ENCODE data around the gene NDUFB7. TPM values are rescaled to one million over a fixed set of nuclear protein-coding genes. Genes with fewer than 3 reads are reported as not detected.
"Not testable (repeated sequence)": the region's sequence is repeated elsewhere in the genome, so short reads cannot be mapped to it uniquely, and the experiment has no call there.

Gene NDUFB7
- polyA plus RNA-seq, 12 donors, result 56.7 to 137 (median 100) TPM; not detected in 1

DNA sequence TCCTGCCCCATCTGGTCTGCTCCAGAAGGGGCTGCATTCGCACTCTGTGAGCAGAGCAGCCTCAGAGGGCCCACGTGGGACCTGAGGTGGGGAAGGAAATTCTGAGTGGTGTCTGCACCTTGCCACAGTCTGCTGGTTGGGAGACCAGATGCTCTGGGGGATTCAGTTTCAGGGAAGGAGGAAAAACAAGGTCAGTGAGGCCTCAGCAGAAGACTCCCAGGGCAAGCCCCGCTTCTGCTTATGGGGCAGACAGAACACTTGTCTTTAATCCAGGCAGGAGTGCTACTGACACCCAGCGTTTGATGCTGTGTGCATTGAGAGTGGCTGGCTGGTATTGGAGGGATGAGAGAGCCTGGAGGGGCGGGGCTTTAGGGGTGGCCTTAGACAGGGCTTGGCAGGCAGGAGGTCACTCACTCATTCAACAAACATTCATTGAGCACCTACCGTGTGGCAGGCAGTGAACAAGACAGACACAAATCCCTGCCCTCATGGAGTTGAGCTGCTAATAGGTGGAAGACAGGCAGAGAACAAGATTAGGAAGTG lies 6.1 kb upstream of the NDUFB7 start:
- DNase-seq, result no peak

GRCh38 chr19:14577264-14577663 lies 5.4 kb upstream of the NDUFB7 start:
- DNase-seq, result no peak

GRCh38 chr19:14576363-14576762 lies 4.5 kb upstream of the NDUFB7 start:
- no peak for DNase-seq

- no peak for DNase-seq
These were observed 3.6 kb upstream of the NDUFB7 start for GRCh38 chr19:14575428-14575980.

GRCh38 chr19:14570864-14571527 lies 870 bp downstream of the NDUFB7 start:
- no peak for DNase-seq

DNA sequence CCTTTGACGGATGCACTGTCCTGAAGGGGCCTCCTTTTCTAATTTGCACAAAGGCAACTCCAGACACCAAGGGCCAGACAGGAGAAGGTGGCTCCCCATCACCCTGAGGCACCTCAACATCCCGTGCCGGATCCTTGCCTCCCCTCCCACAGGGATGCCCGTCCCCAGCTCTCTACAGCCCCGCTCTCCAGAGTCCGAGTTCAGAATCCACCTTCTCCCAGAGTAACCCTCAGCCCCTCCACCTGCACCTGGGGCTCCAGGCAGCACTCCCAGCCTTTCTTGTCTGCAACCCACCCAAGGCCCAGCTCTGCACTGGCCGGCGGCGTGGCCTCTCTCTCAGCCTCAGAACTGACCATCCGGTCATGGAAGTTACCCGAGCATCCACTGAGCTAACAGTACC lies 4.8 kb downstream of the NDUFB7 start:
- DNase-seq, result no peak

DNA sequence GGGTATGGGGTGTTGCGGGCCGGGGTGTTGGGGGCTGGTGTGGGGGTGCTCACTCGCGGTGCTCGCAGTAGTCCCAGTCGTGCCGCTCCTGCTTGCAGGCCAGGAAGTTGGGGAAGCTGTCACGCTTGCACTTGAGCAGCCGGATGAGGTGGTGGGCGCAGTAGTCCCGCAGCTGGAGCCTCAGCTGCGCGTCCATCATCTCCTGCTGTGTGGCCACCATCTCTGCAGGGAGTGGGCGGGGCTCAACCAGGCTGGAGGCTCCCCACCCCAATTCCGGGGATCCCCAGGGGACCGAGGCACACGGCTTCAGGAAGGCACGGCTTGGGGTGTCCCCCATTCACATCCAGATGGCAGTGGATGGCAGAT lies 5.2 kb downstream of the NDUFB7 start:
- DNase-seq, result no peak

DNA sequence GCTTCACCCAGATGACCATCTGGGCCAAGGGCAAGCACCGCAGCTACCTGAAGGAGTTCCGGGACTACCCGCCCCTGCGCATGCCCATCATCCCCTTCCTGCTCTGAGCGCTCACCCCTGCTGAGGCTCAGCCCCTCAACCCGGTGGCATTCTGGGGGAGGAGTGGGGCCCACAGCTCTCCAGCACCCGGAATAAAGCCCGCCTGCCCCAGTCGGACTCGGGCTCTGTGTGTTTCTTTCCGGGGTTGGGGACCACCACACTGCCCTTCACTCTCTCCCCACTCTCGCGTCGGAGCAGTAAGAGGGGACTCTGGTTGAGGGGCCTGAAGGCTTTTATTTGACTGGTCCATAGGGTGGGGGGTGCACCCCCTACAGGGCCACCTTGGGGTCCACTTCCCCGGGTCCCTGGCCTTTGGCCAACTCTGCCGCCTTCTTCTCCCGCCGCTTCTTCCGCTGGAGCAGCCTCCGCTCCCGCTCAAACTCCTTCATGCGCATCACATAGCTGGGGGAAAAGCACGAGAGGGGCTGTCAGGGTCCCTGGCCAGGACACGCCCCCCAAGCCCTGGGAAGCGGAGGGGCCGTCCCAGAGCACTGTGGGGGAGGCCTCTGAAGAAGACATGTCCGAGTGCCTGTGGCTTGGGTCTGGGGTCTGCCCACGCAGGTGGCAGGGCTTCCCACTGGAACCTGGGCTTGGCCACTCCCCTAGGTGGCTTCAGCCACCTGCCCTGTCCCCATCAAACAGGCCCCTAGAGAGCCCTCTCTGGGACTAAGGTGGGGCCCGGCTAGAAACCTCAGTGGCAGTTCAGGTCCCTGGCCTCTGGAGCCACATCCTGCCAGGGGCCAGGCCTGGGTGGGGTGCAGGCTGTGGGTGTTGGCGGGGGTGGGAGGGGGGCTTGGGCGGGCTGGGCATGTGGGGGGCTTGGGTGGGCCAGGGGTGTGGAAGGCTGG lies 5.8 kb downstream of the NDUFB7 start:
- no peak for DNase-seq

DNA sequence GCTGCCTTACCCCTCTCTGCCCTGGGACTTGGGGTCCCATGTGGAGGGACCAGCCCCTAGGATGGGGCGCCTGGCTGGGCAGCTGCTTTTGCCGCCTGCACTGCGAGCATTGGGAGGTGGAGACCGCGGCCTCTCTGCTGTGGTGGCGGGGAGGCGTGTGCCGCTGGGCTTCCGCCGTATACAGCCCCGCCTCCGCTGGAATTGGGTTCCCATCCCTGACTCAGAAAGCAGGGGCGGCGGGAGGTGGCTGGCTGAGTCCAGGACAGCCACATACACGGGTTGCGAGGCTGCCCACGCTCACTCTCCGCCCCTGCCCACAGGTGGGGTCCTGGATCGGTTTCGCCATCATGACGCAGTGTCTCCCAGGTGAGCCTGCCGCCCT lies 6.6 kb downstream of the NDUFB7 start:
- no peak for DNase-seq

DNA sequence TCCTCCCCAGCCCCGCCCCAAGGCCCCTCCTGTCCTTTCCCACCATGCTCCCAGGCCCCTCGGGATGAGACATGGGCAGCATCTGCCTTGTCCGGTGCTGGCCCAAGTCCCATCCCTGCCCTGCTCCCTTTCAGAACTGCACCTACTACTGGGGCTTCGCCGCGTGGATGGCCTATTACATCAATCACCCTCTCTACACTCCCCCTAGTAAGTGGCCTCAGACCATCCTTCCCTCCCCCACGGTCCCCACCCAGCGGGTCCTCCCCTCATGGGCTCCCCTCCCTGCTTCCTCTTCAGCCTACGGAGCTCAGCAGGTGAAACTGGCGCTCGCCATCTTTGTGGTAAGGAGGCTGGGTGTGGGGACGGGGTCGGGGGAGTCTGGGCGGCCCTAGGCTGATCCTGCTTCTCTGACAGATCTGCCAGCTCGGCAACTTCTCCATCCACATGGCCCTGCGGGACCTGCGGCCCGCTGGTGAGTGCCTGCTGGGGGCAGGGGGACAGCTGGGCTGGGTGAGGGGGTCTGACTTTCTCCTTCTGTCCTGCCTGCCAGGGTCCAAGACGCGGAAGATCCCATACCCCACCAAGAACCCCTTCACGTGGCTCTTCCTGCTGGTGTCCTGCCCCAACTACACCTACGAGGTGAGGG lies 7.1 kb downstream of the NDUFB7 start:
- DNase-seq, result not testable (repeated sequence)

DNA sequence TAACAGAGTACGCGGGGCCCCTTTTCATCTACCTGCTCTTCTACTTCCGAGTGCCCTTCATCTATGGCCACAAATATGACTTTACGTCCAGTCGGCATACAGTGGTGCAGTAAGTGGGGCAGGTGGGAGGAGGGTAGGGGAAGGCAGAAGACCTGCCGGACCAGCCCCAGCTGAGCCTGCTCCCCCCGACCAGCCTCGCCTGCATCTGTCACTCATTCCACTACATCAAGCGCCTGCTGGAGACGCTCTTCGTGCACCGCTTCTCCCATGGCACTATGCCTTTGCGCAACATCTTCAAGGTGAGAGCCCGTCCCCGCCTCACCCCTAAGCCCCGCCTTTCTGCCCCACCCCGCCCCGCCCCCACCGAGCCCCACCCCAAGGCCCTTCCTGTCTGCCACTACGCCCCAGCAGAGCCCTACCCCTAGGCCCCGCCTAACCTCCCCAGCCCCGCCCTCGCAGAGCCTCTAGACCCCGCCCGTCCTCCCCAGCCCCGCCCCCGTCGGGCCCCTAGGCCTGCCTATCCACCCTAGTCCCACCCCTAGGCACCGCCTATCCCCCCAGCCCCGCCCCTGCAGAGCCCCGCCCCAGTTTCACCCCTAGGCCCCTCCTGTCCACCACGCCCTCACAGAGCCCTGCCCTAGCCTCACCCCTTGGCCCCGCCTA lies 7.7 kb downstream of the NDUFB7 start:
- DNase-seq, result no peak

GRCh38 chr19:14563590-14563926 lies 8.3 kb downstream of the NDUFB7 start:
- no peak for DNase-seq

- DNase-seq, result no peak
These were observed 8.9 kb downstream of the NDUFB7 start for GRCh38 chr19:14562660-14563589.

- no peak for DNase-seq
These were observed 10.0 kb downstream of the NDUFB7 start for GRCh38 chr19:14561847-14562351.

DNA sequence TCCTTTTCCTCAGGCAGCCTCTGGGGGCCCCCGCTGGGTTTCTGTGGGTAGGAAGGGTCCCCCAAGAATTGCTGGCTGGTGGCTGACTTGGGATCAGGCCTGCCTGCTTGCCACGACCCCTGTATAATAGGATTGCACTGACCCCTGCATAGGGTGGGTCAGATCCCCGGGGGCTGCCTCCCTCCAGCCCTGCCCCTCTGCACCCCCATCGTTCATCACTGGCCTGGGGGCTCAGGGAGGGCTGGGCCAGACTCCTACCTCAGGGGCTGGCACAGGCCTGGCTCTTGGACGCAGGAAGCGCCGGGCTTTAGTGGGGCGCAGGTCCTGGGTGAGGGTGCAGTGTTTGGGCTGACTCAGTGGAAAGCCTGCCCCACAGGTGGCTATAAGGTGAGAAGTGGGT lies 10.6 kb downstream of the NDUFB7 start:
- no peak for DNase-seq

GRCh38 chr19:14560776-14561108 lies 11.1 kb downstream of the NDUFB7 start:
- no peak for DNase-seq

DNA sequence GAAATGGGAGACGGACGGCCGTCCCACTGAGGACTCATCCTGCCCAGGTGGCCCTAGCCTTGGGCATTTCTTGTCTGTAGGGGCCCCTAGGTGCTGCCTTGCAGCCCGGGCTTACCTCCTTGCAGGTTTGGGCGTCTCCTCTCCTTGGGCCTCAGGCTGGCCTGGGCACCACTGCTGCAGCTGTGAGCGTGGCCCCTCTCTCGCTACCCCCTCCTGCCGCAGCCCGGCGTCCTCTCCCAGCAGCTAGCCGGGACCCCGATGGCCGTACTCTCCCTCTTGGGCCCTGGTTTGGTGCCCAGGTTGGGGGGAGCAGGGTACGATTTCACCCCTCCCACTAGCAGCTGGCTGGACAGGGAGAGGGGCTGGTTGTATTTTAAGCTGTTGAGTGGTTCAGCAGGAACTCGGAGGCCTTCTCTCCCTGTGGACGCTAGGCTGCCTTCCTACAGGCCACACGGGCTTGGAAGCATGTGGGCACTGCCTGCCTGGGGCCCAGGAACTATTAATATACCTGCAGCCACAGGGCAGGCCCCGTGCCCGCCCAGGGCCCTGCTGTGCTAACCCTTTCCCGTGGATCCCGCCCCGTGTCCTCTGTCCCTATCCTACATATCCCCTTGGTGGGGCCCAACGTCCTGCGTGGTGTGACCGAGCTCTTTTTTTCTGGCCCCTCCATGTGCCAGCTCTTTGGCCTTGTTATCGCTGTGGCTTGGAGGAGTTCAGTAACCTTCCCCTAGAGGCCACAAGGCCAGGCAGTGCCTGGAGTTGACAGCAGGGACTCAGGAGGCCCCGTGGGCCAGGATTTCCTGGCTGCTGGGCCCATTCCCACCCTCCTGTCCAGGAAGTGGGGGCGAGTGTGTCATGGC lies 11.7 kb downstream of the NDUFB7 start:
- DNase-seq, result no peak

DNA sequence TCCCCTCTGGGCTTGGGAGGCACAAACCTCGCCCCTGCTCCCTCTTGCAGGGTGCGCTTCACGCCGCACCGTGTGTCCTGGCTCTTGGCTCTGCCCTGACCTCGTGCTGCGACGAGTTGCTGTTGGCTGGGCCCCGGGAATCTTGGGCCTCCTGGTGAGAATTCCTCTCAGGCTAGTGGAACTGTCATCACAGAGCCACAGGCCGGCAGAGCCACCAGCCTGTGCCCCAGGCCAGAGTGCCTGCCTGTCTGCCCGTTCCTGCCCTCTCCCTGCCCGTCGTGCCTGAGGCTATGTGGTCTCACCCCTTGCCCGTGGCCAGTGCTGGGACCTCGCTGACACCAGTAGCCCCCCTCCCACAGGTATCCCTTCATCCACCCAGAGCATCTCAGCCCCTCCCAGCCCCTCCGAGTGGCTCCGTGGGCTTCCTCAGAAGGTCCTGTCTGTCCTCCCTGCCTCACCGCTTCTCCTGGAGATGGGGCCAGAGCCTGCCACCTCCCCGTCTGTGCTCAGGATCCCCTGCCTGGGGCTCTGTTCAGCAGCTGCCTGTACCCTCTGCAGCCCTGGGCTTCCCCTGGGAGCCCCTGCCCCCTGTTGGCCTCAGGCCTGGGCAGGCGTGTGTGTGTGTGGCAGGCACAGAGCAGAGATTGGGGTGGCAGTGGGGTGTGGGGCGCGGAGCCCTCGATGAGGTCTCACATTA lies 13.3 kb downstream of the NDUFB7 start:
- DNase-seq, result no peak

DNA sequence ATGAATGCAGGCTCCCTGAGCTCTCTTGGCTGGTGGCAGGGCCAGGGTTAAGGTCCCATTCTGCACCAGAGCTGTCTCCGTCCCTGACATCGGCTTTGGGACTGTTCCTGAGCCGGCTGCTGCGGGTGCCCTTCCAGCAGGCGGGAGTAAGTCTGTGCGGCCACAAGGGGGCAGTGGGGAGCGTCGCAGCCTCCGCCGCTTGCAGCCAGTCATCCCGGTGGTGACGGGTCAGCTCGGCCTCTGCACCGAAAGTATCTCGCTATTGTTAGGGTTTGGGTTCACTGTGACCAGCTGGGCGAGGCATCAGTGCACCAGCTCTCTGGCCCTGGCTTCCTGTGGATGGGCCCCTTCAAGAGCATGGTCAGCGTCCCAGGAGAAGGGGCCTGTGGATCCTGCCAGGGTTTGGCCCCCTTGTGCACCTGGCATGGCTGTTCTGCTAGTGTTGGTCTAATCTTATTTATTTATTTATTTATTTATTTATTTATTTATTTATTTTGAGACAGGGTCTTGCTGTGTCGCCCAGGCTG lies 15.1 kb downstream of the NDUFB7 start:
- peak; percentile 71 for DNase-seq

Data from muscle of arm (tissue), 12 donors.